Adrenal gland (tissue), 12 donors: ENCODE data around the gene TSPAN5. TPM values are rescaled to one million over a fixed set of nuclear protein-coding genes. Genes with fewer than 3 reads are reported as not detected.

Source experiments
- DNase-seq, 7 donors: peaks; one replicate each; pipeline ENCODE4 v3.0.0-alpha.2; 2019 to 2020
- H3K27ac ChIP-seq, 5 donors: fragments of 200-600 bp; sonication (generic) in 4 of 5; 1 replicate in 3 of 5; 2 replicates in 2 of 5; pipeline versions ENCODE4 v1.5.1 to v1.8.0; 2016 to 2020; ENCODE audit warnings: mild to moderate bottlenecking in 1 of 5
- H3K27me3 ChIP-seq: fragments of 200-600 bp; 2 replicates; pipeline ENCODE4 v1.8.0; 2021
- H3K36me3 ChIP-seq, 2 donors: fragments of 200-600 bp; replicated peaks in 1 of 2; 1 replicate in 1 of 2; 2 replicates in 1 of 2; pipeline versions ENCODE4 v1.5.1 to v1.8.0; 2018 to 2022
- H3K4me1 ChIP-seq, 2 donors: fragments of 200-600 bp; replicated peaks in 1 of 2; 1 replicate in 1 of 2; 2 replicates in 1 of 2; pipeline versions ENCODE4 v1.5.1 to v1.8.0; 2018 to 2021
- H3K4me3 ChIP-seq, 4 donors: fragments of 200-600 bp; sonication (generic) in 3 of 4; one replicate each; pipeline ENCODE4 v1.5.1; 2016 to 2018
- H3K9me3 ChIP-seq, 3 donors: fragments of 200-600 bp; sonication (generic) in 1 of 3; replicated peaks in 1 of 3; 1 replicate in 2 of 3; 2 replicates in 1 of 3; pipeline versions ENCODE4 v1.5.1 to v1.8.0; 2016 to 2021
- CTCF ChIP-seq, 6 experiments: fragments of 450-650 bp in 4 of 6; fragments of 200-600 bp in 2 of 6; sonication (generic) in 1 of 6; IDR thresholded peaks; 1 replicate in 5 of 6; 2 replicates in 1 of 6; pipeline versions ENCODE4 v1.5.1 to v1.8.0; 2016 to 2021; ENCODE audit warnings: antibody characterized with exemption in 6 of 6, mild to moderate bottlenecking in 2 of 6, moderate library complexity in 1 of 6
- POLR2A ChIP-seq, 2 donors: fragments of 450-650 bp; IDR thresholded peaks; one replicate each; pipeline ENCODE4 v1.6.1; 2017; ENCODE audit warnings: antibody characterized with exemption in 2 of 2, mild to moderate bottlenecking in 2 of 2, moderate library complexity in 1 of 2
- WGBS, 4 donors: extraction: QIAGEN DNeasy Blood & Tissue Kit in 2 of 4; methylation state at CpG; one replicate each; pipeline versions ENCODE4 v1.1.5 to v1.1.7; 2013 to 2017; 5-methylcytosine and 5-hydroxymethylcytosine counted together
- intact Hi-C, 2 donors: fragments of 100-400 bp; cut with DNase I; formaldehyde crosslinking; loops; one replicate each; pipeline versions ENCODE4 v1.14.1 to v1.15.0; 2022 to 2023
- polyA plus RNA-seq, 3 donors: library from polyadenylated mRNA; stranded (reverse); fragments of 200-250 nt in 2 of 3; fragments of 350-450 nt in 1 of 3; fragmentation: Illumina TruSeq in 1 of 3; extraction: RNeasy Lipid Tissue Mini Kit (QIAGEN cat#74804) in 1 of 3; gene quantifications; one replicate each; pipeline ENCODE4 v1.2.3, GENCODE V29; 2013 to 2014
- total RNA-seq, 9 donors: library from RNA; depleted of rRNA in 4 of 9; stranded (reverse); fragments of >200 nt in 4 of 9; fragments of 120-200 nt in 1 of 9; fragmentation: NEBNext Ultra II Directional in 1 of 9; extraction: Animal tissue kit (Norgen Biotek cat#: 25700) in 1 of 9; gene quantifications; one replicate each; pipeline versions ENCODE4 v1.1.0 to v1.2.4, GENCODE V29; 2013 to 2023
- donor health status: healthy with polysubstance abuse.
- donor health status: Bipolar disorder and iron deficiency.
- donor health status: DM: yes; HTN: yes; CAD: no.
- donor health status: DM: no; HTN: no; CAD: no.
- donor health status: DM: no; HTN: no; CAD: no.
- donor health status: DM: yes; HTN: yes; CAD: no.

The TSPAN5 gene
- total and polyA plus RNA-seq, 12 donors, result 1.4 to 23.8 (median 2.7) TPM

DNA sequence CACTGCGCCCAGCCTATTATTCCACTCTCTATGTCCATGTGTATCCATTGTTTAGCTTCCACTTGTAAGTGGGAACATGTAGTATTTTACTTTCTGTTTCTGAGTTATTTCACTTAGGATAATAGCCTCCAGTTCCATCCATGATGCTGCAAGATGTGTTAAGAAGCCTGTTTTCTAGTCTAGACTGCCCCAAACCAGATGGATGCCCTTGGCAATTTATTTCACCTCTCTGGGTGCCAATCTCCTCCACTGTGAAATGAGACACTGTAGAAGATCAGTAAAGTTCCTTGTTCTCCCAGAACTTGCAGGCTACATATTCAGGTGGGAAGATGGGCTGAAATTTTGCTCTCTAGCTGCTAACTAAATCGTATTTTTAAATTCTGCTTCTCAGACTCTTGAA lies 72.8 kb downstream of the TSPAN5 start:
- no peaks in the 10 kb centered on the region for H3K9me3 ChIP-seq
- WGBS, 4 donors, result 69 to 95% (median 82%) methylated on average over 2 of the region's 2 CpGs
- no peak for TF ChIP-seq CTCF (IDR thresholded peaks at IDR 0.05)
- no peak for TF ChIP-seq POLR2A (IDR thresholded peaks at IDR 0.05)
- no peak for DNase-seq
- intact Hi-C loops, result no loop called here
- no peaks in the 10 kb centered on the region for H3K27me3 ChIP-seq
- H3K36me3 ChIP-seq, result no peaks in the 10 kb centered on the region
- no peaks in the 10 kb centered on the region for H3K4me1 ChIP-seq
- no peak overlapping the region for H3K27ac ChIP-seq
- no peak overlapping the region for H3K4me3 ChIP-seq

GRCh38 chr4:98584265-98584664 lies 74.1 kb downstream of the TSPAN5 start:
- no peaks in the 10 kb centered on the region for H3K27me3 ChIP-seq
- H3K27ac ChIP-seq, result no peak overlapping the region
- intact Hi-C loops, result no loop called here
- DNase-seq, result no peak
- TF ChIP-seq POLR2A (IDR thresholded peaks at IDR 0.05) (no peak), CTCF (IDR thresholded peaks at IDR 0.05) (no peak)
- no peaks in the 10 kb centered on the region for H3K9me3 ChIP-seq
- H3K36me3 ChIP-seq, result no peaks in the 10 kb centered on the region
- no peak overlapping the region for H3K4me3 ChIP-seq
- no peaks in the 10 kb centered on the region for H3K4me1 ChIP-seq
- WGBS, 4 donors, result 89 to 100% (median 91%) methylated on average over 1 of the region's 1 CpG

DNA sequence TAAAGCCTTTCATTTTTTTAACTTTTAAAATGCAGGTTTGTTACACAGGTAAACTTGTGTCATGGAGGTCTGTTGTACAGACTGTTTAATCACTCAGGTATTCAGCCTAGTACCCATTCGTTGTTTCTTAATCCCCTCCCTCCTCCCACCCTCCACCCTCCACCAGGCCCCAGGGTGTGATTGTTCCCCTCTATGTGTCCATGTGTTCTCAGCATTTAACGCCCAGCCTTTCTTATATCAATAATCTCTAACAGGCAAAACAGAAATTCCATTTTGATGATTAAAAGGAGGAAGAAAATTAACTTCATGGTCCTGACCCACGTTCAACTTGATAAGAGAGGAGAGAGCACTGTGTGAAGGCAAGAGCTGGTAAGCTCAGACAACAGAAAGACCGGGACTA lies 75.1 kb downstream of the TSPAN5 start:
- WGBS, 4 donors, result 52 to 76% (median 63%) methylated on average over 4 of the region's 4 CpGs
- Histone ChIP-seq H3K36me3 (no peaks in the 10 kb centered on the region), H3K27ac (no peak overlapping the region), H3K4me3 (no peak overlapping the region), H3K9me3 (no peaks in the 10 kb centered on the region), H3K27me3 (no peaks in the 10 kb centered on the region), H3K4me1 (no peaks in the 10 kb centered on the region)
- TF ChIP-seq CTCF (IDR thresholded peaks at IDR 0.05) (no peak), POLR2A (IDR thresholded peaks at IDR 0.05) (no peak)
- DNase-seq, result no peak
- intact Hi-C loops, result no loop called here

DNA sequence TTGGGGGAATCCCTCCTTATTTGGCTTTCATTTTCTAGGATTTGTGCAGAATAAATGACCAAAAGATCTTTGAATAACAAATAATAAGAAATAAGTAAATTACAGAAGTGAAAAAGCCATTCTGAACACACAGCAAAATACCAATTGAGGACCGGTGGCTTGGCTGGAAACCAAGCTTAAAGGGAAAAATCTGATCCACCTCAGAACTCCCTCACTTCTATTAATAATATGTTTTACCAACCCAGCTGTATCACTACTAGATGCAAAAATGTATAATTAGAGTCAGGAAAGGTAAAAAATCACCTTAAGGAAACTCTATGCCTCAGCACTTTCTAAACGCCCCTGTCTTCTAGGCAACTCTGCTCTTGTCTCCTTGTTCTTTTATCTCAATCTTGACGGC lies 77.3 kb downstream of the TSPAN5 start:
- no peak for DNase-seq
- Histone ChIP-seq H3K27ac (no peak overlapping the region), H3K4me1 (no peaks in the 10 kb centered on the region), H3K36me3 (no peaks in the 10 kb centered on the region), H3K9me3 (no peaks in the 10 kb centered on the region), H3K4me3 (no peak overlapping the region), H3K27me3 (no peaks in the 10 kb centered on the region)
- TF ChIP-seq CTCF (IDR thresholded peaks at IDR 0.05) (no peak), POLR2A (IDR thresholded peaks at IDR 0.05) (no peak)
- WGBS, 4 donors, result 72 to 76% (median 73%) methylated on average over 3 of the region's 3 CpGs
- intact Hi-C loops, result no loop called here
